OCI-LY1 (cell line): ENCODE data around the gene MAPK1.
"Not testable (repeated sequence)": the region's sequence is repeated elsewhere in the genome, so short reads cannot be mapped to it uniquely, and the experiment has no call there.

ENCODE experiments used
- CTCF ChIP-seq: fragments of 200-600 bp; sonication (generic), shearing (Covaris generic); IDR thresholded peaks from 2 replicates; pipeline ENCODE4 v1.5.1; 2017; ENCODE audit warnings: mild to moderate bottlenecking, antibody characterized with exemption, low read length, moderate library complexity, mixed read lengths
- EZH2 ChIP-seq: fragments of 200-600 bp; sonication (generic), shearing (Covaris generic); IDR thresholded peaks from 2 replicates; pipeline ENCODE4 v1.8.0; 2017; ENCODE audit warnings: borderline replicate concordance, mixed run types, mild to moderate bottlenecking, antibody characterized with exemption, low read length, moderate library complexity, mixed read lengths

- TF ChIP-seq CTCF, EZH2: not testable (repeated sequence)
Observed at GRCh38 chr22:21839104-21839764, 28.2 kb downstream of the MAPK1 start.
